ENCODE measurements around the gene WDFY4.

Gene WDFY4

GRCh38 chr10:48879451-48879850, 194.8 kb downstream of the WDFY4 start:
- TF ChIP-seq TAF1 (IDR thresholded peaks at IDR 0.05; ENCODE audit: borderline replicate concordance, insufficient read depth, low read length) (no peak), POLR2AphosphoS5 (IDR thresholded peaks at IDR 0.05; ENCODE audit: low read depth, low read length) (no peak), REST (IDR thresholded peaks at IDR 0.05; ENCODE audit: insufficient read depth in 1 of 2, low read depth in 2 of 2, low read length in 2 of 2) (no peak), SIN3A (IDR thresholded peaks at IDR 0.05; ENCODE audit: borderline replicate concordance, insufficient read depth, low read length) (no peak), FOXP2 (optimal IDR thresholded peaks at IDR 0.05; ENCODE audit: borderline replicate concordance, extremely low read depth, extremely low read length, insufficient read depth) (no peak)

DNA sequence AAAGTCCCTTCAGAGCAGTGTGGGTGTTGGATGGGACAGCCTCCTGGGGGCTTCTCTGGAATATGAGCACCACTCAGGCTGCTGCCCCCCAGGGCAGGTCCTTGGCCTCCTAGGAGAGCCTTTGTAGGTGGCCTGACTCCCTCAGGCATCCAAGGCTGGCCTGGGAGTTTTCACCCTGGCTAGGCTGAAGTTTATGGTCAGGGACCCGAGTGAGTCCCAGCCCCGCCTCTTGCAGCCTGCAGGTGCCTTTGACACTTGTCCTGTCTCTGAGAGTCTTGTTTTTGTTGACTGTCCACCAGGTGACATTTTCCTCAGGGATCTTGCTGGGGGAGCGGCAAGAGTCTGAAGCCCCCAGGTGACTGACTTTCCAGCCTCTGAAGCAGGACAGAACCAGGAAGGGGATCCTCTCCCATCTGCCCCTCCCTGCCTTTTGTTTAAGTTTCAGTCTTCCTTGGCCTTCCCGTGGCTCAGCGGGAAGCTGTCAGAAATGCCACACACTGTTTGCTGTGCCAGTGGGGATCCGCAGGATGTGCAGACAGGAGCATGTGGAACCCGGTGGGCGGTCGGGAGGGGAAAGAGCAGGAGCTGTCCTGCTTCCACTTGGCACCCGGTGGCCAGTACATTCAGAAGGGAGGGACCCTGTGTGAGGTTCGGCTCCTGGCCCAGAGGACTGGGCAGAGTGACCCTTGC, 195.5 kb downstream of the WDFY4 start:
- TF ChIP-seq REST (IDR thresholded peaks at IDR 0.05; ENCODE audit: insufficient read depth in 1 of 2, low read depth in 2 of 2, low read length in 2 of 2) (no peak), SIN3A (IDR thresholded peaks at IDR 0.05; ENCODE audit: borderline replicate concordance, insufficient read depth, low read length) (no peak), FOXP2 (optimal IDR thresholded peaks at IDR 0.05; ENCODE audit: borderline replicate concordance, extremely low read depth, extremely low read length, insufficient read depth) (no peak), POLR2AphosphoS5 (IDR thresholded peaks at IDR 0.05; ENCODE audit: low read depth, low read length) (no peak), TAF1 (IDR thresholded peaks at IDR 0.05; ENCODE audit: borderline replicate concordance, insufficient read depth, low read length) (no peak)

DNA sequence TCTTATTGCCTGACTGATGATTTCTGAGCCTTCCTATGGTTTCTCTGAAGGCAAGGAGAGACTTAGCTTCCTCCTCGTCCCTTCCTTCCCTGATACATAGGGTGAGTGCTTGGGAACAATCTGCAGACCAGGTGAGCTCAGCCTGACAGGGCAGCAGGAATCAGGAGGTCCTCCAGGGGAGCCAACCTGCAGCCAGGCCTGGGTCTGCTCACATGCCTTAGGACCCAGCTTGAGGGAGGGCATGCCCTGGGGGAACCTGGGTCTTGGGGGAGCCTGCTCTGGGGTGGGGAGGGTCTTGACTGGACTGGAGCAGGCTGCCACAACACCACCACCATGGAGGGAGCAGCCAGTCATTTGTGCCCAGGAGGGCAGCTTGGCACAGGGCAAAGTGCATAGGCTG, 197.3 kb downstream of the WDFY4 start:
- no peak for TF ChIP-seq POLR2AphosphoS5 (IDR thresholded peaks at IDR 0.05; ENCODE audit: low read depth, low read length)
- TF ChIP-seq SIN3A (IDR thresholded peaks at IDR 0.05; ENCODE audit: borderline replicate concordance, insufficient read depth, low read length): no peak
- no peak for TF ChIP-seq REST (IDR thresholded peaks at IDR 0.05; ENCODE audit: insufficient read depth in 1 of 2, low read depth in 2 of 2, low read length in 2 of 2)
- no peak for TF ChIP-seq TAF1 (IDR thresholded peaks at IDR 0.05; ENCODE audit: borderline replicate concordance, insufficient read depth, low read length)
- no peak for TF ChIP-seq FOXP2 (optimal IDR thresholded peaks at IDR 0.05; ENCODE audit: borderline replicate concordance, extremely low read depth, extremely low read length, insufficient read depth)

DNA sequence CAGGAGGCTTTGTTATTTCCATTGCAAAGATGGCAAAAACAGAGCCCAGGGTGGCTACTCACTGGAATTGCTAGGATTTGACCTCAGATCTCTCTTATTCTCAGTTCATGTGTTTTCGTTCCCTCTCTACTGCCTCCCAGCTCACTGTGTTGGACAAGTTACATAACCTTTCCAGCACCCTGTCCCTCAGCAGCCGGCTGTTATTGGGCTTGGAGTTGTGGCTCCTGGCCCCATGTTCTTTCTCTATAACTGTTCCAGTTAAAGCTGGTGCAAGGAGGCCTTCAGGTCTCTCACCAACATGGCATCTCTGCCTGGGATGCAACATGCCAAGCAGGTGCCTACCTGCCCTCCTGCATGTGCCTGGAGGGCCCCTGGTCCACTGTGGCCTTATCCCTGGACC, 198.2 kb downstream of the WDFY4 start:
- TF ChIP-seq POLR2AphosphoS5 (IDR thresholded peaks at IDR 0.05; ENCODE audit: low read depth, low read length) (no peak), SIN3A (IDR thresholded peaks at IDR 0.05; ENCODE audit: borderline replicate concordance, insufficient read depth, low read length) (no peak), TAF1 (IDR thresholded peaks at IDR 0.05; ENCODE audit: borderline replicate concordance, insufficient read depth, low read length) (no peak), REST (IDR thresholded peaks at IDR 0.05; ENCODE audit: insufficient read depth in 1 of 2, low read depth in 2 of 2, low read length in 2 of 2) (no peak), FOXP2 (optimal IDR thresholded peaks at IDR 0.05; ENCODE audit: borderline replicate concordance, extremely low read depth, extremely low read length, insufficient read depth) (no peak)
